ENCODE results near the gene E2F4. TPM values are rescaled to one million over a fixed set of nuclear protein-coding genes. Genes with fewer than 3 reads are reported as not detected.

The E2F4 gene
- total and polyA plus RNA-seq, 2 of the 13 experiments (the other 11 are each of a cell fraction or from before 2014, with no cell fraction given): 84.8 to 91.2 TPM

DNA sequence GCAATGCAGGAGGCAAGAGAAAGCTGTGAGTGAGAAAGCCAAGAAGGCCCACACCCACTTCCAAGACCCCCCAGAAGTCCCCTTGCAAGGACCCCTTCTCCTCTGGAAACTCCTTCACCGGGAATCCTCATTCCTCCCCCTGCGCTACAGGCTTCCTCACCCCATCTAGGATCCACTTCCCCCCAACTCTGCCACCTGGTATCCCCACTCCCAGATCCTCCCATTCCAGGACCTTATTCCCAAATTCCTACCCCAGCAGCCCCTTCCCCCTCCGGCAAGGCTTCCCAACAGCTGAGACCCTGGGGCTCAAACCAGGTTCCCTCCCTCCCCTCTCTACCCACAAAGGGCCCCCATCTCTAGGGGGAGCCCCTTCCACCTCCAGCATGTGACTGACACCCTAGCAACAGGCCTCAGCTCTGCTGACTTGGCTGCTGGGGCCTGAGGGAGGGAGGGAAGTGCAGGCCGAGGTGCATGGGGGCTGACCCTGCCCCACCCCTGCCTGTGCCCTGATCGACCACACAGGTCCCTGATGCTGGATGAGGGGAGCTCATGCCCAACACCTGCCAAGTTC lies 25.3 kb upstream of the E2F4 start:
- no peak overlapping the region for H3K4me2 ChIP-seq (ENCODE audit: low read depth, low read length)
- H3K4me1 ChIP-seq (ENCODE audit: insufficient read depth, low read length): peaks cover 49% of the 10 kb centered on the region
- no peaks in the 10 kb centered on the region for H4K20me1 ChIP-seq (ENCODE audit: insufficient read depth, low read length)
- no peak overlapping the region for H2AFZ ChIP-seq (ENCODE audit: low read length)
- no peak for TF ChIP-seq EP300 (IDR thresholded peaks at IDR 0.05; ENCODE audit: low read depth in 2 of 2, low read length in 2 of 2)
- no peak for TF ChIP-seq EP300 (CRISPR knock-in tag; IDR thresholded peaks at IDR 0.05; ENCODE audit: borderline replicate concordance)
- no peak for TF ChIP-seq TEAD3 (CRISPR knock-in tag; optimal IDR thresholded peaks at IDR 0.05; ENCODE audit: borderline replicate concordance)
- TF ChIP-seq, protein P1, sequence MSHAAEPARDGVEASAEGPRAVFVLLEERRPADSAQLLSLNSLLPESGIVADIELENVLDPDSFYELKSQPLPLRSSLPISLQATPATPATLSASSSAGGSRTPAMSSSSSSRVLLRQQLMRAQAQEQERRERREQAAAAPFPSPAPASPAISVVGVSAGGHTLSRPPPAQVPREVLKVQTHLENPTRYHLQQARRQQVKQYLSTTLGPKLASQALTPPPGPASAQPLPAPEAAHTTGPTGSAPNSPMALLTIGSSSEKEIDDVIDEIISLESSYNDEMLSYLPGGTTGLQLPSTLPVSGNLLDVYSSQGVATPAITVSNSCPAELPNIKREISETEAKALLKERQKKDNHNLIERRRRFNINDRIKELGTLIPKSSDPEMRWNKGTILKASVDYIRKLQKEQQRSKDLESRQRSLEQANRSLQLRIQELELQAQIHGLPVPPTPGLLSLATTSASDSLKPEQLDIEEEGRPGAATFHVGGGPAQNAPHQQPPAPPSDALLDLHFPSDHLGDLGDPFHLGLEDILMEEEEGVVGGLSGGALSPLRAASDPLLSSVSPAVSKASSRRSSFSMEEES (CRISPR knock-in tag; IDR thresholded peaks at IDR 0.05): no peak
- peak; percentile 30; the same call in 1 of the 2 replicates for TF ChIP-seq ZNF687 (CRISPR knock-in tag; IDR thresholded peaks at IDR 0.05)
- peak; percentile 28; the same call in 1 of the 2 replicates for TF ChIP-seq ZFX (CRISPR knock-in tag; IDR thresholded peaks at IDR 0.05; ENCODE audit: low read depth)
- peak; percentile 21; the same call in 1 of the 2 replicates for TF ChIP-seq CTCF (CRISPR knock-in tag; IDR thresholded peaks at IDR 0.05)
- no peak for TF ChIP-seq ZNF275 (CRISPR knock-in tag; IDR thresholded peaks at IDR 0.05; ENCODE audit: borderline replicate concordance)
- TF ChIP-seq, protein P2, sequence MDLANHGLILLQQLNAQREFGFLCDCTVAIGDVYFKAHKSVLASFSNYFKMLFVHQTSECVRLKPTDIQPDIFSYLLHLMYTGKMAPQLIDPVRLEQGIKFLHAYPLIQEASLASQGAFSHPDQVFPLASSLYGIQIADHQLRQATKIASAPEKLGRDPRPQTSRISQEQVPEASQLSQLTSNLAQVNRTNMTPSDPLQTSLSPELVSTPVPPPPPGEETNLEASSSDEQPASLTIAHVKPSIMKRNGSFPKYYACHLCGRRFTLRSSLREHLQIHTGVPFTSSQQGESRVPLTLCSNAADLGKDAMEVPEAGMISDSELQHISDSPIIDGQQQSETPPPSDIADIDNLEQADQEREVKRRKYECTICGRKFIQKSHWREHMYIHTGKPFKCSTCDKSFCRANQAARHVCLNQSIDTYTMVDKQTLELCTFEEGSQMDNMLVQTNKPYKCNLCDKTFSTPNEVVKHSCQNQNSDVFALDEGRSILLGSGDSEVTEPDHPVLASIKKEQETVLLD (CRISPR knock-in tag; IDR thresholded peaks at IDR 0.05; ENCODE audit: low read depth): no peak
- BruUV-seq (replicated peaks): no TSS peak
- no peaks in the 10 kb centered on the region for H3K79me2 ChIP-seq (ENCODE audit: insufficient read depth, low read length)
- CTCF ChIA-PET (ENCODE audit: low intra/inter-chr PET ratio, low total read pairs): no interaction called here
- in situ Hi-C loops (cut with HindIII; ENCODE audit: extremely low pct_ligation_motif_present, low pct_unique_long_range_greater_than_20kb) (no loop called here), intact Hi-C loops (cut with micrococcal nuclease; ENCODE audit: unreplicated experiment) (no loop called here)
- no peak overlapping the region for H3K9ac ChIP-seq (ENCODE audit: insufficient read depth, low read depth, low read length)
- H3K36me3 ChIP-seq (replicated peaks in 1 of 2; ENCODE audit: control insufficient read depth in 1 of 2, insufficient read depth in 2 of 2, low read length in 2 of 2): no peaks in the 10 kb centered on the region
- WGBS (ENCODE audit: low lambda C conversion rate): 34% methylated on average over 5 of the region's 5 CpGs
- POLR2A ChIA-PET: no interaction called here
- DNase-seq (ENCODE audit: low spot score): no peak
- no peak overlapping the region; a peak in 1 of 6 replicates for H3K4me3 ChIP-seq (replicated peaks in 1 of 3; ENCODE audit: insufficient read depth in 1 of 3, low read depth in 2 of 3, low read length in 3 of 3)
- FAIRE-seq: no peak
- no peak for ATAC-seq
- no peaks in the 10 kb centered on the region for H3K9me3 ChIP-seq (ENCODE audit: low read length)
- H3K27ac ChIP-seq (ENCODE audit: extremely low read length, insufficient read depth, low read length): no peak overlapping the region
- peaks cover 9 to 40% of the 10 kb centered on the region in 2 experiments for H3K27me3 ChIP-seq (ENCODE audit: control insufficient read depth in 1 of 2, insufficient read depth in 2 of 2, low read length in 2 of 2)
